HepG2 (cell line): ENCODE measurements around the gene CMTM2. TPM values are rescaled to one million over a fixed set of nuclear protein-coding genes. Genes with fewer than 3 reads are reported as not detected.

Experiments used
- ADNP ChIP-seq: sonication (generic); formaldehyde crosslinking; IDR thresholded peaks from 2 replicates; pipeline ENCODE4 v1.4.0; 2020; ENCODE audit warnings: missing genetic modification reagents
- CAMTA2 ChIP-seq: sonication (generic); formaldehyde crosslinking; IDR thresholded peaks from 2 replicates; pipeline ENCODE4 v1.4.0; 2020; ENCODE audit warnings: mild to moderate bottlenecking, missing genetic modification reagents, borderline replicate concordance
- CBX5 ChIP-seq: sonication (generic); formaldehyde crosslinking; IDR thresholded peaks from 2 replicates; pipeline ENCODE4 v1.4.0; 2020; ENCODE audit warnings: missing genetic modification reagents, borderline replicate concordance
- ISX ChIP-seq: sonication (generic); formaldehyde crosslinking; conservative IDR thresholded peaks from 2 replicates; pipeline ENCODE4 v1.5.0; 2020; ENCODE audit warnings: missing genetic modification reagents
- JARID2 ChIP-seq: sonication (generic); formaldehyde crosslinking; IDR thresholded peaks from 2 replicates; pipeline ENCODE4 v1.8.1; 2023; ENCODE audit warnings: missing genetic modification reagents, inconsistent platforms; ENCODE audit not compliant: insufficient replicate concordance
- MBD4 ChIP-seq: IDR thresholded peaks from 2 replicates; pipeline ENCODE4 v1.6.1; 2012; ENCODE audit warnings: low read length, inconsistent platforms, borderline replicate concordance
- NFATC3 ChIP-seq: sonication (generic); formaldehyde crosslinking; IDR thresholded peaks from 2 replicates; pipeline ENCODE4 v1.5.1; 2020; ENCODE audit warnings: mild to moderate bottlenecking, missing genetic modification reagents
- RFX3 ChIP-seq: IDR thresholded peaks from 2 replicates; pipeline ENCODE4 v1.6.1; 2016; ENCODE audit warnings: missing biosample characterization, missing genetic modification reagents
- RFX5 ChIP-seq: IDR thresholded peaks from 2 replicates; pipeline ENCODE4 v1.6.1; 2011; ENCODE audit warnings: low read depth, low read length, improper control_type of control experiment
- SIN3A ChIP-seq: IDR thresholded peaks from 2 replicates; pipeline ENCODE4 v1.6.1; 2011; ENCODE audit warnings: low read depth, mild to moderate bottlenecking, control low read depth, low read length, borderline replicate concordance
- SKIL ChIP-seq: sonication (generic); formaldehyde crosslinking; IDR thresholded peaks from 2 replicates; pipeline ENCODE4 v1.8.0; 2022; ENCODE audit warnings: missing genetic modification reagents, mild to moderate bottlenecking, moderate library complexity, borderline replicate concordance
- SPEN ChIP-seq: sonication (generic); formaldehyde crosslinking; IDR thresholded peaks from 2 replicates; pipeline ENCODE4 v1.5.1; 2020; ENCODE audit warnings: low read depth, mild to moderate bottlenecking, missing genetic modification reagents
- TEF ChIP-seq: sonication (generic); formaldehyde crosslinking; IDR thresholded peaks from 2 replicates; pipeline ENCODE4 v1.5.0; 2020; ENCODE audit warnings: missing genetic modification reagents
- THAP11 ChIP-seq: IDR thresholded peaks from 2 replicates; pipeline ENCODE4 v1.6.1; 2016; ENCODE audit warnings: missing biosample characterization, missing genetic modification reagents
- UBTF ChIP-seq: sonication (generic); formaldehyde crosslinking; IDR thresholded peaks from 2 replicates; pipeline ENCODE4 v1.4.0; 2020; ENCODE audit warnings: mild to moderate bottlenecking, missing genetic modification reagents
- ZMYM3 ChIP-seq: sonication (generic); formaldehyde crosslinking; IDR thresholded peaks from 2 replicates; pipeline ENCODE4 v1.5.1; 2020; ENCODE audit warnings: mild to moderate bottlenecking, missing genetic modification reagents
- ZNF326 ChIP-seq: sonication (generic); formaldehyde crosslinking; IDR thresholded peaks from 2 replicates; pipeline ENCODE4 v1.4.0; 2020; ENCODE audit warnings: missing genetic modification reagents, borderline replicate concordance
- ZNF362 ChIP-seq: sonication (generic); formaldehyde crosslinking; IDR thresholded peaks from 2 replicates; pipeline ENCODE4 v1.4.0; 2020; ENCODE audit warnings: missing genetic modification reagents, mild to moderate bottlenecking, borderline replicate concordance
- ZNF432 ChIP-seq: sonication (generic); formaldehyde crosslinking; IDR thresholded peaks from 2 replicates; pipeline ENCODE4 v1.5.0; 2020; ENCODE audit warnings: missing genetic modification reagents, mild to moderate bottlenecking, borderline replicate concordance
- ZNF724P ChIP-seq: sonication (generic); formaldehyde crosslinking; IDR thresholded peaks from 2 replicates; pipeline ENCODE4 v1.8.0; 2022; ENCODE audit warnings: missing genetic modification reagents, borderline replicate concordance
- ZNF768 ChIP-seq: sonication (generic); formaldehyde crosslinking; IDR thresholded peaks from 2 replicates; pipeline ENCODE4 v1.4.0; 2020; ENCODE audit warnings: missing genetic modification reagents
- ZNF775 ChIP-seq: sonication (generic); formaldehyde crosslinking; IDR thresholded peaks from 2 replicates; pipeline ENCODE4 v1.4.0; 2020; ENCODE audit warnings: missing genetic modification reagents, mild to moderate bottlenecking, moderate library complexity, borderline replicate concordance
- ZNF891 ChIP-seq: sonication (generic); formaldehyde crosslinking; IDR thresholded peaks from 2 replicates; pipeline ENCODE4 v1.5.0; 2020; ENCODE audit warnings: mild to moderate bottlenecking, missing genetic modification reagents
- ZSCAN21 ChIP-seq: sonication (generic); formaldehyde crosslinking; IDR thresholded peaks from 2 replicates; pipeline ENCODE4 v1.8.0; 2022; ENCODE audit warnings: mild to moderate bottlenecking, missing genetic modification reagents, moderate library complexity, borderline replicate concordance
- polyA plus RNA-seq, 8 experiments: library from polyadenylated mRNA; depleted of rRNA in 3 of 8; stranded (reverse) in 7 of 8; unstranded in 1 of 8; fragments of >200 nt; fragmentation: Illumina TruSeq in 4 of 8; extraction: Trizol in 4 of 8; gene quantifications; 2 replicates each; pipeline versions ENCODE4 v1.2.1 to v1.2.3, GENCODE V29; 2011 to 2016; ENCODE audit warnings: low read depth in 4 of 8, missing spikeins in 1 of 8, mixed read lengths in 1 of 8; ENCODE audit not compliant: insufficient read depth in 1 of 8
- total RNA-seq, 5 experiments: library from RNA; depleted of rRNA; stranded (reverse); fragments of >200 nt; fragmentation: Illumina TruSeq; extraction: Trizol; gene quantifications; 2 replicates each; pipeline ENCODE4 v1.2.3, GENCODE V29; 2016; ENCODE audit warnings: low read depth in 1 of 5

CMTM2 gene
- total and polyA plus RNA-seq, 2 of the 13 experiments (the other 11 are each of a cell fraction or from before 2014, with no cell fraction given), result not detected

- TF ChIP-seq ZNF891 (CRISPR knock-in tag), result no peak; the same call in 1 of the 2 replicates
- TF ChIP-seq ZMYM3 (CRISPR knock-in tag), result peak; percentile 37
- peak; percentile 91 for TF ChIP-seq ZSCAN21 (CRISPR knock-in tag)
- no peak for TF ChIP-seq ZNF326 (CRISPR knock-in tag)
- TF ChIP-seq NFATC3, result no peak
- TF ChIP-seq SIN3A, result peak; percentile 71; the same call in 1 of the 2 replicates
- no peak for TF ChIP-seq JARID2 (CRISPR knock-in tag)
- TF ChIP-seq ADNP (CRISPR knock-in tag), result no peak
- no peak for TF ChIP-seq ZNF775 (CRISPR knock-in tag)
- no peak for TF ChIP-seq MBD4
- TF ChIP-seq ZNF432, result no peak
- 0 out of 2 replicates have a peak, but pooled peaks have one; percentile 18 for TF ChIP-seq ISX (CRISPR knock-in tag)
- peak; percentile 83 for TF ChIP-seq THAP11
- TF ChIP-seq RFX3 (CRISPR knock-in tag), result no peak
- TF ChIP-seq ZNF362 (CRISPR knock-in tag), result no peak
- TF ChIP-seq RFX5, result no peak
- peak; percentile 48; the same call in 1 of the 2 replicates for TF ChIP-seq SPEN (CRISPR knock-in tag)
- peak; percentile 98 for TF ChIP-seq UBTF (CRISPR knock-in tag)
- no peak for TF ChIP-seq SKIL (CRISPR knock-in tag)
- peak; percentile 38; the same call in 1 of the 2 replicates for TF ChIP-seq CBX5 (CRISPR knock-in tag)
- TF ChIP-seq ZNF724P (CRISPR knock-in tag), result 0 out of 2 replicates have a peak, but pooled peaks have one; percentile 18
- TF ChIP-seq TEF (CRISPR knock-in tag), result peak; percentile 72; the same call in 1 of the 2 replicates
- peak; percentile 15; the same call in 1 of the 2 replicates for TF ChIP-seq ZNF768 (CRISPR knock-in tag)
- TF ChIP-seq CAMTA2 (CRISPR knock-in tag), result no peak
These were observed 29.8 kb upstream of the CMTM2 start, which contains the start of gene TK2 (continued) for GRCh38 chr16:66549284-66550131.
